HG03064 (cell line): ENCODE results near the gene ZCCHC17.
"Not testable (repeated sequence)": the region's sequence is repeated elsewhere in the genome, so short reads cannot be mapped to it uniquely, and the experiment has no call there.

Source experiments
- ATAC-seq: cut with Tn5 transposase; IDR thresholded peaks from one replicate; pipeline ENCODE4 v1.9.1; 2021; ENCODE audit warnings: low read depth; ENCODE audit not compliant: unreplicated experiment

Gene ZCCHC17

GRCh38 chr1:31368611-31369107 lies 71.8 kb downstream of the ZCCHC17 start:
- no peak for ATAC-seq

GRCh38 chr1:31370021-31370420 lies 73.2 kb downstream of the ZCCHC17 start:
- no peak for ATAC-seq

DNA sequence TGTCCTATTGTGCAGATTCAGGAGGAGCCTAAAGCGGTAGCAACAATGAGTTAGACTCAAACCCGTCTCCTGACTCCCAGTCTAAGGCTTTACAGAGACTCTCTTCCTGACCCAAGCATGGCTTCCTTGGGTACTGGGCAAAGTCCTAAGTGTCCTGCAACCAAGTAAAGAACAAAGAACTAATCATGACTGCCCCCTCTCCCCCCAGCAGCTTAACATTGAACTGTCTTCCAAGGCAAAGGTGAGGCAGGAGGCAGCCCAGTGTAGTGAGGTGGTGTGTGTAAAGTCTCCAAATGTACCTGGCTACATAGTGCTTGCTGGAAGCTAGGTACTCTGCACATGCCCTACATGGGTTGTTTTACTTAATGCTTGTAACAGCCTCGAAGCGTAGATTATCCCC lies 73.7 kb downstream of the ZCCHC17 start:
- no peak for ATAC-seq

GRCh38 chr1:31371121-31371959 lies 74.5 kb downstream of the ZCCHC17 start:
- ATAC-seq, result no peak

DNA sequence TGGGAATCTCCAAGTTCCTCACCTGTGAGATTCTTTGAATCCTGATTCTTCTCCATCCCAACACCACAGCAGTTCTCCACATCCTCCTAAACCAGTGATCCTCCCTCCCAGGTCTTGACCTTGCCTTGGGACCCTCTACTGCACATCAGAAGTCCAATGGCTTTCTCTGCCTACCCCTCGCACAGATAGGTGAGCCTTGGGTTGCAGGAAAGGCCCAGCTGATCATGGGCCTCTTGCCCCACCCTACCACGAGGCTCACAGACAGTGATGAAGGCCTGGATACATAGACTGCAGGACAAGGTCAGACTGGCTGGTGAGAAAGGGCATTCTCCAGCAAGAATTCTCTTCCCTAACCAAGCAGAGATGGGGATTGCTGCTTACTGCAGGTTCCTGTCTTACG lies 75.2 kb downstream of the ZCCHC17 start:
- no peak for ATAC-seq

DNA sequence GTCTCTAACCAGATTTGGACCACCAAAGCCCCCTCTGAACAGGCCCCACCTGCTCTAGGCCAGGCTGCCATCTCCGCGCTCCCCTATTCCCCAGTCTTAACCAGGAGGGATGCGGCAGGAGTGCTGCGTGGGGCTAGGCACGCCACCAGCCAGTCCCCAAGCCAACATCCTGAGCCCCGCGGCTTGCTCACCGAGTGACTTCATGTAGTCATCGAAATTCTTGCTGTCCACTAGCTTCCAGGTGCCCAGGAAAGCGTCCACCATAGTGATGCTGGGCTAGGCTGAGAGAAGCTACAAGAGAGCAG lies 75.9 kb downstream of the ZCCHC17 start:
- ATAC-seq, result no peak

DNA sequence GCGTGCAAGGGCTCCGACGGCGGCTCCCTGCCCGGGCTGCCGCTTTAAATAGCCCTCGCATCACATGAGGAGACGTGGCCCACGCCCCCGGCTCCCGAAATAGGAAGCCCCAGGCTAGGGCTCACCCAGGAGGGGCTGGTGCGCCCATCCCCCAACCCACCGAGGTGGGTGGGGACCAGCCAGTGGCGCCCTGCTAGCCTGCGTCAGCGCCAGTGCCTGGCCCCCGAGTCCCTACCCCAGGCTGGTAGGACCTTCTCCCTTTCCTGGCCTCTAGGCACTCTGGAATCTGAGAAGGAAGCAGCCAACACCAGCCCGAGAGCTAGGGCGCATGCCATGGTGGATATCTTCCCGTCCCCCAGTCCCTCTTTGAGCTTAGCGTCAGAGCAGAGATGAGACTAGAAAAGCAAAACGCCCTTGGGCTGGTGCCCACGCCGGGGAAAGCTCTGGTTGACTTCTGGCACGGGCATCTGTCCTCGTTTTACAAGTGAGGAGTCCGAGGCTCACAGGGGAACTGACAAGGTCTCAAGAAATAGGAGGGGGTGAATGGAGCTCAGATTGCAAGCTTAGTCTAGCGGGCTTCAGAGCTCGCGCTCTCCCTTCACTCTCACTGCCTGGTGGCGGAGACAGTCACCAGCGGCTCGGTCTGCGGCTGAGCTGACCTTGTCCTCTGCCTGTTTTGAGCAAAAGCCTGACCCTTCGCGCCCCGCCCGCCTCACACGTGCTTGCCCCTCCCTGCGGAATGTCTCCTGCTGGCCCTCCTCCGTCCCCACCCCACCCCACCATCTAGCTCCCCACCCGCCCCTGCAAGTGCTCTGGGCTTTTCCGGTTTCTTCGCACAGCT lies 76.4 kb downstream of the ZCCHC17 start, which contains the start of gene FABP3:
Gene FABP3, minus strand, starts transcription at position 21 of the 841 bp plus-strand sequence. CDS start 62 bp downstream, outside the sequence.
- ATAC-seq, result no peak

DNA sequence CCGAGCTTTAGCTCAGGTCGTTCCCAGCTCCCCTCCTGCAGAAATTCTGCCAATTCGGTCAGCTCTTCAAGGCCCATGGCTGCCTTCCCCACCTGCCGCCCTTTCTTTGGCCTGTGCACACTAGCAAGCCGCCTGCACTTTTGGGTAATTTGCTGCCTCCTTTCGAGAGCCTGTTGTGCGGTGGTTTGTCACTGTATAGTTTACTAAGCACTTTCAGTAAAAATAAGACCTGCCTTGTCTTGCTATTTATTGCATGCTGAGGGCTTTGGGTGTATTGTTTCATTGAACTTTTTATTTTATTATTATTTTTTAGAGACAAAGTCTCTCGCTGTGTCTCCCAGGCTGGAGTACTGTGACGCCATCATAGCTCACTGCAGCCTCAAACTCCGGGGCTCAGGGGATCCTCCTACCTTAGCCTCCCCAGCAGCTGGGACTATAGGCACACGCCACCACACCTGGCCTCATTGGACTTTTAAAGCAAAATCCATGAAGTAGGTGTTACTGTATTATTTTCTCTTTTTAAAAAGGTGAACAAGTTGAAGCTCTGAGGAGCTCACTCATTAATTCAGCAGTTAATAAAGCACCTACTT lies 77.2 kb downstream of the ZCCHC17 start:
- ATAC-seq, result no peak

DNA sequence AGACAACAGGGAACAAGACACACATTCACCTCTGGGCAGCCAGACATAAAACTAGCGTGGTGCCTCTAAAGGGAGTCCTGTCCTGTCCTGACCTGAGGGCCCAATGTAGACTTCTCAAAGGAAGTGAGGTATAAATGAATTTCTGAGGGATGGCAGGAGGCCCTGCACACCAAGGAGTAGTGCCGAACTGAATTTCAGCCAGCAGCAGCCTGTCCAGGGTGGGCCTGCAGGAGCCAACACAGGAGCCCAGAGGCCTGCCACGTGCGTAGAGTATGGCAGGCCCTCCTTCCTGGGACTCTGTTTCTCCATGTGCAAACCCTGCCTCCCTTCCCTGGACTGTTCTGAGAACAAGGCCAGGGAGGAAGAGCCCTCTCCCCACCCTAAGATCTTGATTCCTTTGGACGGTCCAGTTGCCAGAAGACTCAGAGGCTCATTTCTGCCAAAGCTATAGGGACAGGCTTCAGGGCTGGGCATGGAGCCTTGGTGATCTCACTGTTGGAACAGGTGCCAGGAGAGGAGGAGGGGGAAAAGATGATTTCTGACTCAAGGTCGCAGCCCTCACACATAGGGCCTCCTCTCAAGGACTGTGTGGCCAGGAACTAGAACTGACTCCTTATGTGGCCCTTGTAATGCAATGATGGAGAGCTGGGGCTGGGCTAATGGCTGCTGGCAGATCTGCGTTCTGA lies 77.8 kb downstream of the ZCCHC17 start:
- ATAC-seq, result no peak

DNA sequence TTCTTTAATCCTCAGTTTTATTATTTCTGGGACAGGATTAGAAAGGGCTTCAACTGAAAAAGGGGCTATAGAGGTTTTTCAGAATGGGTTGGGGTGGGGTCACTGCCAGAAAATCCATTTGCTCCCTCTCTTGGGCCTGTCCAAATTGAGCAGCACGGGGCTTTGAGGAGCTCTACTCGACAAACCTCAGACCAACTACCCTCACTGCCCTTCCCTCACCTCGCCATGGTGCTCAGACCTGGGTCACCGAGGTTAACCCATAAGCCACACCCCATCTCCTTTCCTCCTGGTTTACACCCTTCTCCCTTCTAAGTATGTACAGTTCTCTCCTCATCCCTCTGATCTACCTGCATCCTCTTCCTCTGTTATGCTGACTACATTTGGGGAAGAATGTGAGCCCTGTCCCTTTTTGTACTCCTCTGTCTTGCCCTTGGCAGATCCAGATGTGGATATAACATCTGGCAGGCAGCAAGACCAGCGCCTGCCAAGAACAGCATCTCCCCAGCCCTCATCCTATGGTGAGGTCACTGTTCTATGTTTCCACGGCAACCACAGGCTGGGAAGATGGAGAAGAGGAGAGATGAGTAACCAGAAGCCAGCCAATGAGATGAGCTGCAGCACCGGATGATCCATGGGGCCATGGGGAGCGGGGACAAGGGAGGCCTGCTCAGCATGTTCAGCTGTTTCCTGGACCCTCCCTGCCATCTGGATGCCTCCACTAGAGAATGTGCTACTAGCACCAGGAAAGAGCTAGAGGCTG lies 79.7 kb downstream of the ZCCHC17 start:
- no peak for ATAC-seq

DNA sequence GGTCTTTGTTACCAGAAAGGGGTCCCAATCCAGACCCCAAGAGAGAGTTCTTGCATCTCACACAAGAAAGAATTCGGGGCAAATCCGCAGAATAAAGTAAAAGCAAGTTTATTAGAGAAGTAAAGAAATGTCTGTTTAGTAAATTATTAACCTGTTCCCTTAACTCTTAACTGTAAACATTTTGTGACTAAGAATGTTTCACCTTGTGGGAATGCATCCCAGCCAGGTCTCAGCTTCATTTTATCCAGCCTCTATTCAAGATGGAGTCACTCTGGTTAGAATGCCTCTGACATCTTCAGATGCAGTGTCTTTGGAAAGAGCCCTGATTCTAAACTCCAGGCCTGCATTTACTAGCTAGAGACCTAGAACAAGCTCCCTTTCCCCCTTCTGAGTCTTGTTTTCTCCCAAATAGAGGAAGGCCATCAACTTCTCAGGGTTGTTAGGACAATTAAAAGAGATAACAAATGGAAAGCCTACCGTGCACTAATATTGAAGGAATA lies 80.6 kb downstream of the ZCCHC17 start:
- no peak for ATAC-seq

GRCh38 chr1:31378001-31378400 lies 81.2 kb downstream of the ZCCHC17 start:
- no peak for ATAC-seq

DNA sequence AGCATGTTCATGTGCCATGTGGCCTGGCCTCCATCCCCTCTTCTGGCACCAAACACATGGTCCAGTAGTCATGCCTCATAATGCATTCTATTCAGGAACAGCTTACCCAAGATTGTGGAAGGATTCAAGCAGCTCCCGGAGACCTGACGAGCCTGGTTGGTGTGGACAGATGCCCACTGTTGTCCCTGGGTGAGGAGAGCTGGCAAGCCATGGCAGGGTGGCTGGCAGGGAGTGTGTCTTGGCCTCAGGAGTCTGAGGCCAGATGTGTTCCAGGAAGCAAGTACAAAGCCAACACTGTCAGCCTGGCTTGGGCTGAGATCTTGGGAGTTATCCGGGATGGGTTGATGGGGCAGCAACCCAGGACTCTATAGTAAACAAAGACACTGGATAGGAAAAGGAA lies 83.3 kb downstream of the ZCCHC17 start:
- no peak for ATAC-seq

DNA sequence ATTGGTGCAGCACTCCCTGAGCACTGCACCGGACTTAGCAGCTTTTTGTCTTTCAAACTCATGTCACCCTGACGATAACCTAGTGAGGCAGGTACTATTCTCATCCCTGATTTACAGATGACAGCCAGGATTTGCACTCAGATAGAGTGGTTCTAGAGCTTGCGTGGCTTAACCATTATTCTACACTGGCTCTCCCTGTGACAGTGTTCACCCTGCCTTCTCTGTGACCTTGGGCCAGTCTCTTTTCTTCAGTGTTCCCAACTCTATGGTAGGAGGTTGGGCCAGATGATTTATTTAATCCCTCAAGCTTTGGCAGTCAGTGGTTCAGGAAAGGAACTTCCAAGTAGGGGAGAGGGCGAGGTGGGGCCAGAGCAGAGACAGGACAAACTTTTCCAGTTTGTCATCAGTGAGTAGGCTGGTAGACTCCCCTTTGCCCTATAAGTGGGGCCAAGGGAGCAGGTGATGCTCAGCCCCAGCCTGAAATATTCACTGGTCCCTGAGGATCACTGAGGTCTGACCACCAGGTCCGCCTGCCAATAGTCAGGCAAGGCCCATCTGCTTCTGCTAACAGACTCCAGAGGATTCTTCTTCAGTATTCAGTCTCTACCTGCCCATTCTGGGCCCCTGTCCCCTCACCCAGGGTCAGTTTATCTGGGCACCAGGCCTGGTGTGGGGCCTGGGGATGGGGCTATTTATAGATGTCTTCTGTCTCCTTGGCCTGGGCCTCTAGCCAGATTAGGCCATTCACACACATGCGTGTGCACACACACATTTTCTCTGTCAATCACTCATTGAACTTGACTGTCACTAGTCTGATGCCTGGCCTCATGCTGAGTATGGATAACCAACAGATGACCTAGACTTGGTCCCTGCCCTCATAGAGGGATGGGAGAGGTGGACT lies 84.8 kb downstream of the ZCCHC17 start:
- ATAC-seq, result no peak

DNA sequence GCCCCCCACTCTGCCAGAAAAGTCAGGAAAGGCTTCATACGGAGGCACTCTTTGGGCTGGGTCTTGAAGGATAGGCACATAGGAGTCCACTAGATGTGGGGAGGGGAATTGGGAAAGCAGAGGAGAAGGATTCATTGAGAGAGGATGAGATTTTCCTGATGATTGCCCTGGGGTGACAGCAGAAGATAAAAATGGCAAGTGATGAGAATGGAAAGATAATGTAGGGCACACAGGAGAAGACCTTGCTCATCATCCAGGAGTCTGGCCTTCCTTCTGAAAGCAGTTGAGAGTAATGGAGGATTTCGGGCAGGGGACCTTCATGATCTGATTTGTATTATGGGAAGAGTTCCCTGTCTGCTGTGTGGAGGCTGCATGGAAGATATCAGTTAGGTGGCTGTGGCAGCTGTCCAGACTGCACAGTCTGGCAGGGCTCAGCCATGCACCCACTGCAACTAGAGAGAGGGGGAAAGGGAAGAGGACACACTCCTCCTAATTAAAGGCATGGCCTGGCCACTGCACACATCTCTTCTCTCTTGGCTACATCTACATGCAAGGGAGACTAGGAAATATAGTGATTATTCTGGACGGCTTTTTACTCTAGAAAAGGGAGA lies 85.7 kb downstream of the ZCCHC17 start:
- no peak for ATAC-seq

DNA sequence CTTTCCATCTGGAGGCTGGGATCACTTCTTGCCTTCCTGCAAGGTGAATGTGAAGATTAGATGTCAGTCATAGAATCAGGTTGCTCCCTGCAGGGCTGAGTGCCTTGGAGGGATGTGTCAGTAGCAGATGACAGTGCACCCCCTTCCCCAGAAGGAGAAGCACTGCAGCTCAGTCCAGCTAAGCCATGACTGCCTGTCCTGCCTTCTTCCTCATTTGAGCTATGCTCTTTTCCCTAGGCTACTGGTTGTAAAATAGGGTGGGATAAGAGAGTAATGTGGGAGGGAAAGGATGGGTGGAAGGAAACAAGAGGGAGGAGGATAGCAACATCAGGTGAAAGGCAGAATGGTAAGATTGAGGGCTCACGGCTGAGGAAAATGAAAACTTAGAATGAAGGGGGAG lies 87.1 kb downstream of the ZCCHC17 start:
- no peak for ATAC-seq

DNA sequence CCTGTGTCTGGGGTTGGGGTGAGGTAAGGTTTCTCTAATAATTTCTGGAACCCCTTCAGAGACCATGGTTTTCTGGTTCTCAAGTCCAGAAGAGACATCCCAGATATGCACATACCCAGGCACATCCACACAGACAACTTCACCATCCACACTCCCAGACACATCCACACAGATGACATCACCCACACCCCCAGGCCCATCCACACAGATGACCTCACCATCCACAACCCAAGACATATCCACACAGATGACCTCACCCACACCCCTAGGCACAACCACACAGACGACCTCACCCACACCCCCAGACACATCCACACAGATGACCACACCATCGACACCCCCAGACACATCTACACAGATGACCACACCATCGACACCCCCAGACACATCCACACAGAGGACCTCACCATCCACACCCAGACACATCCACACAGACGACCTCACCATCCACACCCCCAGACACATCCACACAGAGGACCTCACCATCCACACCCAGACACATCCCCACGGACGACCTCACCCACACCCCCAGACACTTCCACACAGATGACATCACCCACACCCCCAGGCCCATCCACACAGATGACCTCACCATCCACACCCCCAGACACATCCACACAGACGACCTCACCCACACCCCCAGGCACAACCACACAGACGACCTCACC lies 89.9 kb downstream of the ZCCHC17 start:
- ATAC-seq, result not testable (repeated sequence)

GRCh38 chr1:31387612-31388011 lies 90.8 kb downstream of the ZCCHC17 start:
- no peak for ATAC-seq
